Type B pancreatic cell (in vitro differentiated cells): ENCODE data around the gene KRTAP5-8. TPM values are rescaled to one million over a fixed set of nuclear protein-coding genes. Genes with fewer than 3 reads are reported as not detected.
"Not testable (repeated sequence)": the region's sequence is repeated elsewhere in the genome, so short reads cannot be mapped to it uniquely, and the experiment has no call there.

Experiments used
- DNase-seq: peaks from one replicate; pipeline ENCODE4 v3.0.0; 2021; ENCODE audit warnings: mixed read lengths; ENCODE audit not compliant: unreplicated experiment; ENCODE audit errors: extremely low spot score
- H3K27ac Mint-ChIP-seq: 2 replicates; pipeline ENCODE4 v1.8.0; 2021; ENCODE audit warnings: mild to moderate bottlenecking, mixed read lengths
- H3K27me3 Mint-ChIP-seq: 2 replicates; pipeline ENCODE4 v1.8.0; 2021; ENCODE audit warnings: mixed read lengths
- H3K36me3 Mint-ChIP-seq: 2 replicates; pipeline ENCODE4 v1.8.0; 2021; ENCODE audit warnings: mixed read lengths
- H3K4me1 Mint-ChIP-seq: one replicate; pipeline ENCODE4 v1.8.0; 2021; ENCODE audit warnings: mixed read lengths; ENCODE audit not compliant: unreplicated experiment
- H3K4me3 Mint-ChIP-seq: 2 replicates; pipeline ENCODE4 v1.8.0; 2021; ENCODE audit warnings: mild to moderate bottlenecking, mixed read lengths
- H3K9me3 Mint-ChIP-seq: 2 replicates; pipeline ENCODE4 v1.8.0; 2021; ENCODE audit warnings: mixed read lengths
- long read RNA-seq: library from polyadenylated mRNA; unstranded; transcript quantifications from one replicate; pipeline ENCODE4 v2.0.0, GENCODE V29; 2020
- total RNA-seq: library from RNA; stranded (reverse); gene quantifications from 2 replicates; pipeline ENCODE4 v1.2.1, GENCODE V29; 2021; ENCODE audit warnings: low replicate concordance
- TF ChIP-seq, protein P1 (sequence below): fragments of 200-600 bp; sonication (generic); conservative IDR thresholded peaks from 2 replicates; pipeline ENCODE4 v1.5.0; 2021; ENCODE audit warnings: antibody characterized with exemption, mild to moderate bottlenecking

The KRTAP5-8 gene, protein sequence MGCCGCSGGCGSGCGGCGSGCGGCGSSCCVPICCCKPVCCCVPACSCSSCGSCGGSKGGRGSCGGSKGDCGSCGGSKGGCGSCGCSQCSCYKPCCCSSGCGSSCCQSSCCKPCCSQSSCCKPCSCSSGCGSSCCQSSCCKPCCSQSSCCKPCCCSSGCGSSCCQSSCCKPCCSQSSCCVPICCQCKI
- total RNA-seq, result not detected in 2 replicates
- long read RNA-seq, result 0 reads

DNA sequence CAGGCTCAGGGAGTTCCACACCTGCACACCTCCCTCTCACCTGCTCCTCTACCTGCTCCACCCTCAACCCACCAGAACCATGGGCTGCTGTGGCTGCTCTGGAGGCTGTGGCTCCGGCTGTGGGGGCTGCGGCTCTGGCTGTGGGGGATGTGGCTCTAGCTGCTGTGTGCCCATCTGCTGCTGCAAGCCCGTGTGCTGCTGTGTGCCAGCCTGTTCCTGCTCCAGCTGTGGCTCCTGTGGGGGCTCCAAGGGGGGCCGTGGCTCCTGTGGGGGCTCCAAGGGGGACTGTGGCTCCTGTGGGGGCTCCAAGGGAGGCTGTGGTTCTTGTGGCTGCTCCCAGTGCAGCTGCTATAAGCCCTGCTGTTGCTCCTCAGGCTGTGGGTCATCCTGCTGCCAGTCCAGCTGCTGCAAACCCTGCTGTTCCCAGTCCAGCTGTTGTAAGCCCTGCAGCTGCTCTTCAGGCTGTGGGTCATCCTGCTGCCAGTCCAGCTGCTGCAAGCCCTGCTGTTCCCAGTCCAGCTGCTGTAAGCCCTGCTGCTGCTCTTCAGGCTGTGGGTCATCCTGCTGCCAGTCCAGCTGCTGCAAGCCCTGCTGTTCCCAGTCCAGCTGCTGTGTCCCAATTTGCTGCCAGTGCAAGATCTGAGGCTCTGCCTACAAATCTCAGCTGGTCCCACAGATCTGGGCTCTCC lies at the start of gene KRTAP5-8:
TSS of gene KRTAP5-8 (plus strand) at position 49 of the 689 bp plus-strand sequence. CDS start at position 80, 31 bp downstream.
- H3K36me3 Mint-ChIP-seq, DNase-seq, H3K27me3 Mint-ChIP-seq, H3K27ac Mint-ChIP-seq, H3K9me3 Mint-ChIP-seq, H3K4me3 Mint-ChIP-seq: not testable (repeated sequence)
- peaks cover 10% of the 10 kb centered on the region for H3K4me1 Mint-ChIP-seq

DNA sequence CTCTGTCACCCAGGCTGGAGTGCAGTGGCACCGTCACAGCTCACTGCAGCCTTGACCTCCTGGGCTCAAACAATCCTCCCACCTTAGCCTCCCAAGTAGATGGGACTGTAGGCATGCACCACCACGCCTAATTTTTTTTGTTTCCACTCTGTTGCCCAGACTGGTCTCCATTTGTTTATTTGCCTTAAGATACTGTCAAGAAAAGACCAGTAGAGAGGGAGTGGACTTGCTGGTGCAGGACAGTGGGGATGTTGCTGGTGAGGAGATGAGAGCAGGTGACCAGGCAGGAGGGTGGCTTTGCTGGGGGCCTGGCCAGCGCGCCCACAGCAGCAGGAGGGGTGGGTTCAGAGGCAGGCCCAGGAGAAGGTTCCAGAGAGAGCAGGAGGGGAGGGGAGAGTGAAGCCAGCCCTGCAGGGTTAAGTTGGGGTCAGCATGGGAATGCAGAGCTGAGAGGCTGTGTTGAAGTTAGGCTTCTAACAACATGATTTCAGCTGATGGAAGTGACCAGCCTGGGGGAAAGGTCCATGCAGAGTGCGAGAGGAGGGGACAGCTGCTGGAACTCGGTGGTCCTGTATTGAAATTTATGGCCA lies 49.0 kb upstream of the KRTAP5-8 start:
- Mint-ChIP-seq H3K36me3 (peaks cover 48% of the 10 kb centered on the region), H3K9me3 (no peaks in the 10 kb centered on the region), H3K4me1 (peaks cover 22% of the 10 kb centered on the region), H3K4me3 (no peak overlapping the region), H3K27me3 (no peaks in the 10 kb centered on the region), H3K27ac (peak overlapping the region; percentile 94)
- DNase-seq, result no peak
- TF ChIP-seq, protein P1, sequence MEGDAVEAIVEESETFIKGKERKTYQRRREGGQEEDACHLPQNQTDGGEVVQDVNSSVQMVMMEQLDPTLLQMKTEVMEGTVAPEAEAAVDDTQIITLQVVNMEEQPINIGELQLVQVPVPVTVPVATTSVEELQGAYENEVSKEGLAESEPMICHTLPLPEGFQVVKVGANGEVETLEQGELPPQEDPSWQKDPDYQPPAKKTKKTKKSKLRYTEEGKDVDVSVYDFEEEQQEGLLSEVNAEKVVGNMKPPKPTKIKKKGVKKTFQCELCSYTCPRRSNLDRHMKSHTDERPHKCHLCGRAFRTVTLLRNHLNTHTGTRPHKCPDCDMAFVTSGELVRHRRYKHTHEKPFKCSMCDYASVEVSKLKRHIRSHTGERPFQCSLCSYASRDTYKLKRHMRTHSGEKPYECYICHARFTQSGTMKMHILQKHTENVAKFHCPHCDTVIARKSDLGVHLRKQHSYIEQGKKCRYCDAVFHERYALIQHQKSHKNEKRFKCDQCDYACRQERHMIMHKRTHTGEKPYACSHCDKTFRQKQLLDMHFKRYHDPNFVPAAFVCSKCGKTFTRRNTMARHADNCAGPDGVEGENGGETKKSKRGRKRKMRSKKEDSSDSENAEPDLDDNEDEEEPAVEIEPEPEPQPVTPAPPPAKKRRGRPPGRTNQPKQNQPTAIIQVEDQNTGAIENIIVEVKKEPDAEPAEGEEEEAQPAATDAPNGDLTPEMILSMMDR, result no peak

DNA sequence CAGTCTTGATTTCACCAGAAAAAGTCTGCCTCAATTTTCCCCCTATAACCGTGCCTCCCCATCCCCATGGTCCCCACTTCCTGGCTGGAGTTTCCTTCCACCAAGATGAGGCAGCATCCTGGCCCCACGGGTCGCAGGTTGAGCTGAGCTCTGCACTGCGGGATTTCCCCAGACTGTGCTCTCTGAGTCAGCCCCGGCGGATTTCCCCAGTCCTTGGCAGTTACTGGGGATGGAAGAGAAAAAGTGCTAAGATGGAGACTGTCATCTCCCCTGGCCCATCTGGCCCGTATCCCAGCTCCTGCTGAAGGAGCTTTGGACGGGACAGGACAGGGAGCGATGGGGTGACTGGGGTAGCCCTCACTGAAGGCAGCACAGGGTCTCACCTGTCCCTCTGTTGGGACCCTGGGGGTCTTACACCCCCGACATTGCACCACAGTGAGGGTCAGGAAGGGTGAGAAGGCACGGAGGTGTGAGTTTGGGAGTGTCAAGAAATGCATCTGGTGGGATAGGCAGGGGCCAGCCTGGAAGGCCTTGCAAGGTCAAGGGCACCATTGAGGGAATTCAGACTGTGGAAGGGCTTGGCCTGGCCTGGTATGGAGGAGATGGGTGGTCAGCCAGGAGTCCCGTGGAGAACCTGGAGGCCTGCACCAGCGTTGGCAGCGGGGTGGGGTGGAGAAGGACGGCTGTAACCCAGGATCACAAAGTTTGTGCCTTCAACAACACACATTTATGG lies 48.3 kb upstream of the KRTAP5-8 start:
- Mint-ChIP-seq H3K27ac (no peak overlapping the region), H3K4me1 (peaks cover 22% of the 10 kb centered on the region), H3K27me3 (no peaks in the 10 kb centered on the region), H3K9me3 (no peaks in the 10 kb centered on the region), H3K36me3 (peaks cover 46% of the 10 kb centered on the region), H3K4me3 (no peak overlapping the region)
- TF ChIP-seq, protein P1, result no peak
- DNase-seq, result peak; percentile 50

DNA sequence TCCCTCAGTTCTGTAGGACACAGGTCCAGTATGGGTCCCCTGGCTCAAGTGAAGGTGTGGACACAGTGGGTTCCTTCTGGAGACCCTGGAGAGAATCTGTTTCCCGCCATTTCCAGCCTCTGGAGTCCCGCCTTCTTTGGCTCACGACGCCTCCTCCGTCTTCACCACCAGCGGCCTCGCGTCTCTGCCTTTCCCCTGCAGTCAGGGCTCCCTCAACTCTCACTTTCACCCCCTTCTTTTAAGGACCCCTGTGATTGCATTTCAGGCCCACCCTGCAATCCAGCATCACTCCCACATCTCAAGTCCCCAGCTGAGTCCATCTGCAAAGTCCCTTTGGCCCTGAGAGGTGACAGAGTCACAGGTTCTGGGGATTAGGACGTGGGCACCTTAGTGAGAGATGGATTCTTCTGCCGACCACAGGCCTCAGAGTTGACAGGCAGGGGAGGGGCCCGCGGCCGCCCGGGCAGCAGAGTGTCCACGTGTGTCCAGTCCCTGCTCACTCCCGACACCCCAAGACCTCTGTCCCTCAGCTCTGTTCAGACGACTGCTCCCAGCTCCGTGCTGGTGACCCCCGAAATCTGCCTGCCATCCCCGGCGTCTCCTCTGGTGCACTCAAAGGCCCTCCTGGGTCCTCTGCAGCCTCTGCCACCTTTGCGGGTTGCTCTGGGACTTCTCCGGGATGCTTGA lies 47.6 kb upstream of the KRTAP5-8 start:
- no peaks in the 10 kb centered on the region for H3K27me3 Mint-ChIP-seq
- DNase-seq, result peak; percentile 65
- H3K36me3 Mint-ChIP-seq, result peaks cover 42% of the 10 kb centered on the region
- no peaks in the 10 kb centered on the region for H3K9me3 Mint-ChIP-seq
- H3K27ac Mint-ChIP-seq, result no peak overlapping the region
- TF ChIP-seq, protein P1, result no peak
- H3K4me1 Mint-ChIP-seq, result peaks cover 22% of the 10 kb centered on the region
- no peak overlapping the region for H3K4me3 Mint-ChIP-seq

DNA sequence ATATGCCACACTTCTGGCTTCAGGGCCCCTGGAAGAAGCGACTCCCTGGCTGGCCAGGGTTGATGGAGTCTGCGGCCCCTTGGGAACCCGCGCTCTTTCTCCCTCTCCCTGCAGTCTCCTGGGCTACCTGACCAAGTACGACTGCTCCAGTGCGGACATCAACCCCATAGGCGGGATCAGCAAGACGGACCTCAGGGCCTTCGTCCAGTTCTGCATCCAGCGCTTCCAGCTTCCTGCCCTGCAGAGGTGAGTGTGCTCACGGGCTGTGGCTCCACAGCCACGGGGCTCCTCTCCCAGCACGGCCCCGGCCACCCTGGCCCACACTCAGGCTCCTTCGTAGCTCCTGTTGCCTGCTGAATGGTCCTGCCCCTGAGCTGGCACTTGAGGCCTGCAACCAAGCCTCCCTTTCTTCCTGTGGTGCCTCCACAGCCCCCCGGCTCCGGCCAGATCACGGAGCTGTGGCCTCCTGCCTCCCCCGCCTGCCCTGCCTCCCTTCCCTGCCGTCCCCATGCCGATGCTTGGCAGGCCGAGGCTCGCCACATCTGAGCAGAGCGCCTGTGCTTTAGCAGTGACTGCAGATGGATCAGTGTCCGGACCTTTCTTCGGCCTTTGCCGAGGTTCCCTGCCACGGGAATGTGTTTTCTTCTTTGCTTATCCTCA lies 47.0 kb upstream of the KRTAP5-8 start:
- Mint-ChIP-seq H3K4me3 (no peak overlapping the region), H3K4me1 (peaks cover 22% of the 10 kb centered on the region), H3K27me3 (no peaks in the 10 kb centered on the region), H3K36me3 (peaks cover 38% of the 10 kb centered on the region), H3K27ac (no peak overlapping the region), H3K9me3 (no peaks in the 10 kb centered on the region)
- TF ChIP-seq, protein P1, result no peak
- DNase-seq, result peak; percentile 52
